ENCODE measurements around the gene DST. TPM values are rescaled to one million over a fixed set of nuclear protein-coding genes. Genes with fewer than 3 reads are reported as not detected.
"Not testable (repeated sequence)": the region's sequence is repeated elsewhere in the genome, so short reads cannot be mapped to it uniquely, and the experiment has no call there.

DST gene
- total RNA-seq, 1 donor from 2014 or later: 260 TPM

- no peak for DNase-seq (ENCODE audit: low read depth, low spot score)
Observed at GRCh38 chr6:56517155-56517745, 125.4 kb downstream of the DST start.

- no peak for DNase-seq (ENCODE audit: low read depth, low spot score)
Observed at GRCh38 chr6:56516003-56516402, 126.7 kb downstream of the DST start.

GRCh38 chr6:56515081-56515905 lies 127.4 kb downstream of the DST start:
- no peak for DNase-seq (ENCODE audit: low read depth, low spot score)

GRCh38 chr6:56514395-56514794 lies 128.3 kb downstream of the DST start:
- DNase-seq (ENCODE audit: low read depth, low spot score): no peak

- no peak for DNase-seq (ENCODE audit: low read depth, low spot score)
Observed at GRCh38 chr6:56513631-56514030, 129.1 kb downstream of the DST start.

GRCh38 chr6:56511591-56511990 lies 131.1 kb downstream of the DST start:
- no peak for DNase-seq (ENCODE audit: low read depth, low spot score)

GRCh38 chr6:56510984-56511531 lies 131.6 kb downstream of the DST start:
- DNase-seq (ENCODE audit: low read depth, low spot score): no peak

GRCh38 chr6:56509031-56509430 lies 133.7 kb downstream of the DST start:
- no peak for DNase-seq (ENCODE audit: low read depth, low spot score)

GRCh38 chr6:56507517-56507916 lies 135.2 kb downstream of the DST start:
- no peak for DNase-seq (ENCODE audit: low read depth, low spot score)

GRCh38 chr6:56505512-56506260 lies 137.0 kb downstream of the DST start:
- no peak for DNase-seq (ENCODE audit: low read depth, low spot score)

GRCh38 chr6:56501993-56502392 lies 140.7 kb downstream of the DST start:
- DNase-seq (ENCODE audit: low read depth, low spot score): no peak

- no peak for DNase-seq (ENCODE audit: low read depth, low spot score)
Observed at GRCh38 chr6:56499095-56499494, 143.6 kb downstream of the DST start.

GRCh38 chr6:56497691-56498090 lies 145.0 kb downstream of the DST start:
- DNase-seq (ENCODE audit: low read depth, low spot score): no peak

- DNase-seq (ENCODE audit: low read depth, low spot score): no peak
Observed at GRCh38 chr6:56497240-56497639, 145.4 kb downstream of the DST start.

- not testable (repeated sequence) for DNase-seq (ENCODE audit: low read depth, low spot score)
Observed at GRCh38 chr6:56496650-56497049, 146.0 kb downstream of the DST start.

- DNase-seq (ENCODE audit: low read depth, low spot score): no peak
Observed at GRCh38 chr6:56495654-56496053, 147.0 kb downstream of the DST start.

- DNase-seq (ENCODE audit: low read depth, low spot score): peak; percentile 65
Observed at GRCh38 chr6:56491606-56492328, 150.9 kb downstream of the DST start.

GRCh38 chr6:56490993-56491392 lies 151.7 kb downstream of the DST start:
- peak; percentile 19 for DNase-seq (ENCODE audit: low read depth, low spot score)

- no peak for DNase-seq (ENCODE audit: low read depth, low spot score)
Observed at GRCh38 chr6:56489559-56489958, 153.1 kb downstream of the DST start.

- DNase-seq (ENCODE audit: low read depth, low spot score): no peak
Observed at GRCh38 chr6:56488281-56488680, 154.4 kb downstream of the DST start.

- DNase-seq (ENCODE audit: low read depth, low spot score): no peak
Observed at GRCh38 chr6:56486681-56487080, 156.0 kb downstream of the DST start.

Measured in pulmonary artery endothelial cell (primary cell).